K562 (cell line): Measurements from ENCODE around the gene ATE1. TPM values are rescaled to one million over a fixed set of nuclear protein-coding genes. Genes with fewer than 3 reads are reported as not detected.

Experiments
- ATAC-seq: fragments of 200-7000 bp; cut with Tn5 transposase; 3 replicates; pipeline ENCODE4 v1.9.1; 2020; ENCODE audit warnings: moderate library complexity
- BruUV-seq: library from RNA; stranded (reverse); fragments of 400-500 nt; replicated peaks from 2 replicates; lab custom pipeline; 2021; lab: Mats Ljungman, UMichigan
- CTCF ChIA-PET: fragments of 300-600 bp; formaldehyde crosslinking; extraction: SDS; loops from one replicate; lab custom pipeline; 2021; ENCODE audit warnings: low intra/inter-chr PET ratio; lab: Yijun Ruan, JAX
- POLR2A ChIA-PET: fragments of 300-600, 350-650 bp; sonication (Branson Sonifier 250); formaldehyde crosslinking; extraction: SDS; loops from one replicate; lab custom pipeline; 2021; ENCODE audit warnings: antibody characterized with exemption, inconsistent platforms; lab: Yijun Ruan, JAX
- DNase-seq, 4 experiments: peaks; one replicate each; pipeline versions ENCODE4 v3.0.0 to v3.0.0-alpha.2; 2011 to 2018; ENCODE audit warnings: low spot score in 3 of 4, mixed read lengths in 3 of 4; ENCODE audit errors: extremely low read depth in 1 of 4
- FAIRE-seq: peaks from 2 replicates; lab custom pipeline; 2011; peaks lifted over from hg19 to GRCh38; lab: Jason Lieb, UNC
- H2AFZ ChIP-seq: 2 replicates; pipeline ENCODE4 v1.6.0; 2011; ENCODE audit warnings: low read depth, low read length, control low read depth, inconsistent platforms
- H3K27ac ChIP-seq: fragments of 200-600 bp; 3 replicates; pipeline ENCODE4 v1.8.0; 2011; ENCODE audit warnings: low read depth, mild to moderate bottlenecking, control low read depth, inconsistent platforms, low read length, moderate library complexity, mixed read lengths; ENCODE audit errors: extremely low read depth
- H3K27me3 ChIP-seq, 2 experiments: fragments of 300-600 bp in 1 of 2; 2 replicates in 1 of 2; 3 replicates in 1 of 2; pipeline versions ENCODE4 v1.6.0 to v1.8.0; 2011; ENCODE audit warnings: inconsistent platforms in 2 of 2, low read length in 2 of 2, mild to moderate bottlenecking in 1 of 2, mixed read lengths in 1 of 2, moderate library complexity in 1 of 2; ENCODE audit not compliant: control insufficient read depth in 2 of 2, insufficient read depth in 2 of 2
- H3K36me3 ChIP-seq: fragments of 300-600 bp; 3 replicates; pipeline ENCODE4 v1.8.0; 2011; ENCODE audit warnings: mild to moderate bottlenecking, low read length, inconsistent platforms; ENCODE audit not compliant: control insufficient read depth, insufficient read depth
- H3K4me1 ChIP-seq, 2 experiments: fragments of 200-600 bp in 1 of 2; replicated peaks in 1 of 2; 2 replicates in 1 of 2; 3 replicates in 1 of 2; pipeline versions ENCODE4 v1.5.1 to v1.8.0; 2011; ENCODE audit warnings: inconsistent platforms in 2 of 2, low read length in 2 of 2, mild to moderate bottlenecking in 1 of 2, mixed read lengths in 1 of 2, moderate library complexity in 1 of 2; ENCODE audit not compliant: control insufficient read depth in 2 of 2, insufficient read depth in 2 of 2
- H3K4me2 ChIP-seq: 2 replicates; pipeline ENCODE4 v1.6.1; 2011; ENCODE audit warnings: low read length, control low read depth, inconsistent platforms, mixed read lengths; ENCODE audit not compliant: insufficient read depth
- H3K4me3 ChIP-seq: fragments of 200-600 bp; sonication (generic), shearing (Covaris generic); 2 replicates; pipeline ENCODE4 v1.5.1; 2016; ENCODE audit warnings: control low read depth, inconsistent platforms
- H3K79me2 ChIP-seq: fragments of 200-600 bp; 3 replicates; pipeline ENCODE4 v1.8.0; 2011; ENCODE audit warnings: low read length, inconsistent platforms; ENCODE audit not compliant: control insufficient read depth, insufficient read depth
- H3K9ac ChIP-seq, 2 experiments: 2 replicates each; pipeline versions ENCODE4 v1.6.0 to v1.6.1; 2011; ENCODE audit warnings: low read depth in 2 of 2, low read length in 2 of 2, control low read depth in 1 of 2, inconsistent platforms in 1 of 2, mild to moderate bottlenecking in 1 of 2, mixed read lengths in 1 of 2; ENCODE audit not compliant: insufficient read depth in 1 of 2
- H3K9me1 ChIP-seq: one replicate; pipeline ENCODE4 v1.6.0; 2011; ENCODE audit warnings: inconsistent platforms, mild to moderate bottlenecking, low read length, moderate library complexity; ENCODE audit not compliant: control insufficient read depth, insufficient read depth
- H3K9me3 ChIP-seq: replicated peaks from 2 replicates; pipeline ENCODE4 v1.5.1; 2011; ENCODE audit warnings: low read depth, low read length, inconsistent platforms; ENCODE audit not compliant: control insufficient read depth, insufficient read depth
- H4K20me1 ChIP-seq: replicated peaks from 2 replicates; pipeline ENCODE4 v1.6.1; 2011; ENCODE audit warnings: low read length, inconsistent platforms, mixed read lengths; ENCODE audit not compliant: control insufficient read depth, insufficient read depth
- ESRRB ChIP-seq: fragments of 250-450 bp; sonication (Bioruptor Pico); IDR thresholded peaks from 2 replicates; pipeline ENCODE4 v1.5.0; 2020; ENCODE audit warnings: mild to moderate bottlenecking, moderate library complexity, borderline replicate concordance
- ETV6 ChIP-seq, 3 experiments: fragments of 150-350 bp in 1 of 3; sonication (generic) in 1 of 3; formaldehyde crosslinking in 1 of 3; IDR thresholded peaks; 2 replicates each; pipeline versions ENCODE4 v1.6.1 to v1.8.0; 2014 to 2022; ENCODE audit warnings: borderline replicate concordance in 2 of 3, low read depth in 2 of 3, antibody characterized with exemption in 1 of 3, low read length in 1 of 3, mild to moderate bottlenecking in 1 of 3, missing genetic modification reagents in 1 of 3
- HDAC1 ChIP-seq, 2 experiments: fragments of 450-650 bp; IDR thresholded peaks; 2 replicates each; pipeline ENCODE4 v1.6.1; 2016 to 2017; ENCODE audit warnings: inconsistent platforms in 1 of 2, mild to moderate bottlenecking in 1 of 2, moderate library complexity in 1 of 2
- MLX ChIP-seq, 2 experiments: fragments of 450-650 bp in 1 of 2; sonication (generic) in 1 of 2; formaldehyde crosslinking; conservative IDR thresholded peaks; 2 replicates each; pipeline versions ENCODE4 v1.4.0 to v1.8.1; 2020 to 2022; ENCODE audit warnings: mild to moderate bottlenecking in 1 of 2, missing genetic modification reagents in 1 of 2
- NFIC ChIP-seq: fragments of 450-650 bp; IDR thresholded peaks from 2 replicates; pipeline ENCODE4 v1.6.1; 2017; ENCODE audit warnings: mild to moderate bottlenecking, inconsistent platforms
- POLR2A ChIP-seq: fragments of 450-650 bp; conservative IDR thresholded peaks from 2 replicates; pipeline ENCODE4 v1.6.1; 2016
- RBM17 ChIP-seq: fragments of 200-400 bp; formaldehyde crosslinking; IDR thresholded peaks from 2 replicates; pipeline ENCODE4 v1.6.1; 2017; ENCODE audit warnings: low read depth, mild to moderate bottlenecking, low read length, borderline replicate concordance
- SETDB1 ChIP-seq: IDR thresholded peaks from one replicate; pipeline ENCODE4 v1.6.1; 2012; ENCODE audit warnings: low read length, control low read depth, inconsistent platforms
- TCF7 ChIP-seq: sonication (generic); IDR thresholded peaks from 2 replicates; pipeline ENCODE4 v1.6.1; 2016; ENCODE audit warnings: antibody characterized with exemption, borderline replicate concordance
- ZNF518B ChIP-seq: fragments of 250-450 bp; sonication (Bioruptor Pico); IDR thresholded peaks from 2 replicates; pipeline ENCODE4 v1.5.0; 2021; ENCODE audit warnings: mild to moderate bottlenecking, moderate library complexity
- ZNF75A ChIP-seq: fragments of 450-650 bp; formaldehyde crosslinking; IDR thresholded peaks from 2 replicates; pipeline ENCODE4 v1.4.0; 2020; ENCODE audit warnings: mild to moderate bottlenecking
- WGBS: fragments of 100-300 bp; shearing (Covaris generic); methylation state at CpG from one replicate; pipeline ENCODE4 v1.1.6; 2016; ENCODE audit warnings: low coverage, mixed read lengths; ENCODE audit not compliant: insufficient coverage; ENCODE audit errors: missing lambda C conversion rate; 5-methylcytosine and 5-hydroxymethylcytosine counted together
- in situ Hi-C: fragments of 300-500 bp; cut with MboI; formaldehyde crosslinking; loops from 4 replicates; pipeline ENCODE4 v1.15.0; 2018; ENCODE audit warnings: inconsistent platforms, mixed read lengths
- intact Hi-C: fragments of 100-400 bp; cut with micrococcal nuclease; formaldehyde crosslinking; loops from 2 replicates; pipeline ENCODE4 v1.14.2; 2022
- polyA plus RNA-seq, 8 experiments: library from polyadenylated mRNA; depleted of rRNA in 4 of 8; stranded (reverse) in 5 of 8; unstranded in 3 of 8; fragments of >200 nt; fragmentation: Nextera tagmentation in 2 of 8; fragmentation: Illumina TruSeq in 1 of 8; extraction: Ambion mirVana in 2 of 8; extraction: Trizol in 1 of 8; gene quantifications; 2 replicates each; pipeline versions ENCODE4 v1.2.1 to v1.2.3, GENCODE V29; 2011 to 2014; ENCODE audit warnings: inconsistent platforms in 1 of 8, missing spikeins in 1 of 8
- total RNA-seq, 7 experiments: library from RNA; depleted of rRNA in 6 of 7; stranded (reverse); fragments of >200 nt in 6 of 7; fragmentation: Illumina TruSeq in 2 of 7; extraction: Trizol in 2 of 7; gene quantifications; 2 replicates each; pipeline versions ENCODE4 v1.2.1 to v1.2.3, GENCODE V29; 2011 to 2021; ENCODE audit warnings: low replicate concordance in 1 of 7
- TF ChIP-seq, protein P1 (sequence below): fragments of 450-650 bp; IDR thresholded peaks from 2 replicates; pipeline ENCODE4 v1.6.1; 2018; ENCODE audit not compliant: partially characterized antibody

The ATE1 gene
- total and polyA plus RNA-seq, 9 of the 15 experiments (the other 6 are each of a cell fraction or from before 2014, with no cell fraction given), result 3.0 to 14.2 (median 8.8) TPM

- TF ChIP-seq ETV6 (IDR thresholded peaks at IDR 0.05; ENCODE audit: borderline replicate concordance in 1 of 2, low read depth in 2 of 2, low read length in 1 of 2) (no peak), ETV6 (CRISPR knock-in tag; IDR thresholded peaks at IDR 0.05; ENCODE audit: borderline replicate concordance) (no peak), SETDB1 (no peak), RBM17 (no peak), POLR2A (no peak), ESRRB (no peak), ZNF75A (CRISPR knock-in tag) (no peak), ZNF518B (CRISPR knock-in tag) (no peak)
Measured at GRCh38 chr10:121864168-121864567, 63.7 kb downstream of the ATE1 start (continued).

- H3K27ac ChIP-seq, result no peak overlapping the region
- POLR2A ChIA-PET, result no interaction called here
- no peak overlapping the region for H2AFZ ChIP-seq
- H3K36me3 ChIP-seq, result no peaks in the 10 kb centered on the region
- FAIRE-seq (no peak), ATAC-seq (no peak), DNase-seq (no peak)
- H3K9ac ChIP-seq, result no peak overlapping the region
- in situ Hi-C loops (no loop called here), intact Hi-C loops (no loop called here)
- WGBS, result 95% methylated on average over 4 of the region's 4 CpGs
- no peak overlapping the region for H3K4me3 ChIP-seq
- H3K4me1 ChIP-seq, result no peaks in the 10 kb centered on the region; a peak in 1 of 5 replicates
- H4K20me1 ChIP-seq, result no peaks in the 10 kb centered on the region
- no peaks in the 10 kb centered on the region for H3K79me2 ChIP-seq
- CTCF ChIA-PET, result no interaction called here
- H3K4me2 ChIP-seq, result no peak overlapping the region
- no peaks in the 10 kb centered on the region for H3K9me1 ChIP-seq
- no TSS peak for BruUV-seq
- H3K9me3 ChIP-seq, result no peaks in the 10 kb centered on the region
- H3K27me3 ChIP-seq, result no peaks in the 10 kb centered on the region
- TF ChIP-seq HDAC1 (IDR thresholded peaks at IDR 0.05) (no peak), TCF7 (no peak), NFIC (no peak), MLX (CRISPR knock-in tag; conservative IDR thresholded peaks at IDR 0.05) (no peak)
- TF ChIP-seq, protein P1, sequence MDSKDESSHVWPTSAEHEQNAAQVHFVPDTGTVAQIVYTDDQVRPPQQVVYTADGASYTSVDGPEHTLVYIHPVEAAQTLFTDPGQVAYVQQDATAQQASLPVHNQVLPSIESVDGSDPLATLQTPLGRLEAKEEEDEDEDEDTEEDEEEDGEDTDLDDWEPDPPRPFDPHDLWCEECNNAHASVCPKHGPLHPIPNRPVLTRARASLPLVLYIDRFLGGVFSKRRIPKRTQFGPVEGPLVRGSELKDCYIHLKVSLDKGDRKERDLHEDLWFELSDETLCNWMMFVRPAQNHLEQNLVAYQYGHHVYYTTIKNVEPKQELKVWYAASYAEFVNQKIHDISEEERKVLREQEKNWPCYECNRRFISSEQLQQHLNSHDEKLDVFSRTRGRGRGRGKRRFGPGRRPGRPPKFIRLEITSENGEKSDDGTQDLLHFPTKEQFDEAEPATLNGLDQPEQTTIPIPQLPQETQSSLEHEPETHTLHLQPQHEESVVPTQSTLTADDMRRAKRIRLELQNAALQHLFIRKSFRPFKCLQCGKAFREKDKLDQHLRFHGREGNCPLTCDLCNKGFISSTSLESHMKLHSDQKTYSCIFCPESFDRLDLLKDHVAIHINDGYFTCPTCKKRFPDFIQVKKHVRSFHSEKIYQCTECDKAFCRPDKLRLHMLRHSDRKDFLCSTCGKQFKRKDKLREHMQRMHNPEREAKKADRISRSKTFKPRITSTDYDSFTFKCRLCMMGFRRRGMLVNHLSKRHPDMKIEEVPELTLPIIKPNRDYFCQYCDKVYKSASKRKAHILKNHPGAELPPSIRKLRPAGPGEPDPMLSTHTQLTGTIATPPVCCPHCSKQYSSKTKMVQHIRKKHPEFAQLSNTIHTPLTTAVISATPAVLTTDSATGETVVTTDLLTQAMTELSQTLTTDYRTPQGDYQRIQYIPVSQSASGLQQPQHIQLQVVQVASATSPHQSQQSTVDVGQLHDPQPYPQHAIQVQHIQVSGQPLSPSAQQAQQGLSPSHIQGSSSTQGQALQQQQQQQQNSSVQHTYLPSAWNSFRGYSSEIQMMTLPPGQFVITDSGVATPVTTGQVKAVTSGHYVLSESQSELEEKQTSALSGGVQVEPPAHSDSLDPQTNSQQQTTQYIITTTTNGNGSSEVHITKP, result no peak
Measured at GRCh38 chr10:121862649-121863048, 65.2 kb downstream of the ATE1 start.
